SU-DHL-6 (cell line): ENCODE measurements around the gene TJP1.

ENCODE experiments used
- H2AFZ ChIP-seq: fragments of 200-600 bp; sonication (generic); 2 replicates; pipeline ENCODE4 v1.6.1; 2014; ENCODE audit warnings: low read depth, mild to moderate bottlenecking, moderate library complexity, mixed read lengths, antibody characterized with exemption, low read length; ENCODE audit not compliant: severe bottlenecking
- H3F3A ChIP-seq: fragments of 200-600 bp; shearing (Covaris generic); 2 replicates; pipeline ENCODE4 v1.6.0; 2016; ENCODE audit warnings: antibody characterized with exemption, mild to moderate bottlenecking; ENCODE audit not compliant: insufficient read depth
- H3K27ac ChIP-seq: fragments of 200-600 bp; sonication (generic); 2 replicates; pipeline ENCODE4 v1.5.1; 2016; ENCODE audit warnings: low read depth, mild to moderate bottlenecking, low read length, moderate library complexity, mixed read lengths
- H3K27me3 ChIP-seq: fragments of 200-600 bp; sonication (generic), shearing (Covaris generic); 2 replicates; pipeline ENCODE4 v1.6.0; 2014; ENCODE audit warnings: mild to moderate bottlenecking, low read length
- H3K36me3 ChIP-seq: fragments of 200-600 bp; sonication (generic); 2 replicates; pipeline ENCODE4 v1.6.1; 2014; ENCODE audit warnings: mild to moderate bottlenecking, low read length, mixed read lengths
- H3K4me2 ChIP-seq: fragments of 300-600, 200-600 bp; shearing (Covaris generic), sonication (generic); 2 replicates; pipeline ENCODE4 v1.6.0; 2014; ENCODE audit warnings: low read length, low read depth, mild to moderate bottlenecking; ENCODE audit not compliant: poor library complexity, severe bottlenecking
- H3K4me3 ChIP-seq: fragments of 200-600 bp; sonication (generic); 2 replicates; pipeline ENCODE4 v1.5.1; 2014; ENCODE audit warnings: antibody characterized with exemption, low read length, mild to moderate bottlenecking, mixed read lengths; ENCODE audit not compliant: insufficient read depth, poor library complexity, severe bottlenecking
- H3K79me2 ChIP-seq: fragments of 200-600 bp; sonication (generic); 2 replicates; pipeline ENCODE4 v1.6.1; 2014; ENCODE audit warnings: mild to moderate bottlenecking, low read length, moderate library complexity; ENCODE audit not compliant: insufficient read depth
- H3K9ac ChIP-seq: fragments of 200-600 bp; sonication (generic); 2 replicates; pipeline ENCODE4 v1.7.0; 2014; ENCODE audit warnings: mild to moderate bottlenecking, low read length
- H3K9me2 ChIP-seq: fragments of 200-600 bp; sonication (generic); replicated peaks from 2 replicates; pipeline ENCODE4 v1.6.1; 2014; ENCODE audit warnings: low read length; ENCODE audit not compliant: insufficient read depth
- H3K9me3 ChIP-seq: fragments of 200-600 bp; sonication (generic); 2 replicates; pipeline ENCODE4 v1.6.1; 2014; ENCODE audit warnings: low read length, mixed read lengths; ENCODE audit not compliant: insufficient read depth
- H4K20me1 ChIP-seq: fragments of 200-600 bp; sonication (generic); 2 replicates; pipeline ENCODE4 v1.6.1; 2014; ENCODE audit warnings: low read depth, mild to moderate bottlenecking, antibody characterized with exemption, low read length, moderate library complexity, mixed read lengths
- CTCF ChIP-seq: fragments of 200-600 bp; sonication (generic); IDR thresholded peaks from one replicate; pipeline ENCODE4 v1.5.1; 2017; ENCODE audit warnings: antibody characterized with exemption, mild to moderate bottlenecking, low read length, moderate library complexity; ENCODE audit not compliant: insufficient read depth, poor library complexity, severe bottlenecking
- EZH2phosphoT487 ChIP-seq: fragments of 200-600 bp; sonication (generic), shearing (Covaris generic); conservative IDR thresholded peaks from 2 replicates; pipeline ENCODE4 v1.6.1; 2018; ENCODE audit warnings: mild to moderate bottlenecking, antibody characterized with exemption, low read length, moderate library complexity, mixed read lengths

The TJP1 gene

GRCh38 chr15:29825227-29825626 lies 3.0 kb upstream of the TJP1 start:
- Histone ChIP-seq H3K79me2 (no peaks in the 10 kb centered on the region), H4K20me1 (no peaks in the 10 kb centered on the region; the same call in 1 of the 2 replicates), H2AFZ (no peak overlapping the region), H3K9ac (no peak overlapping the region), H3K4me3 (peak overlapping the region; percentile 37), H3K9me3 (no peaks in the 10 kb centered on the region), H3K27me3 (no peaks in the 10 kb centered on the region), H3F3A (0 out of 2 replicates have a peak, but pooled peaks cover 8% of the 10 kb centered on the region), H3K4me2 (peak overlapping the region; percentile 51), H3K27ac (no peak overlapping the region), H3K9me2 (no peaks in the 10 kb centered on the region), H3K36me3 (no peaks in the 10 kb centered on the region)
- TF ChIP-seq EZH2phosphoT487, result peak; percentile 99
- TF ChIP-seq CTCF, result no peak

GRCh38 chr15:29822684-29823459 lies 604 bp upstream of the TJP1 start:
- Histone ChIP-seq H3K4me3 (no peak overlapping the region), H2AFZ (no peak overlapping the region), H3K9me2 (no peaks in the 10 kb centered on the region), H3K9me3 (no peaks in the 10 kb centered on the region), H3K27me3 (no peaks in the 10 kb centered on the region), H3K79me2 (no peaks in the 10 kb centered on the region), H3K27ac (no peak overlapping the region), H3K4me2 (no peak overlapping the region), H3F3A (0 out of 2 replicates have a peak, but pooled peaks cover 8% of the 10 kb centered on the region), H3K9ac (no peak overlapping the region), H3K36me3 (no peaks in the 10 kb centered on the region), H4K20me1 (no peaks in the 10 kb centered on the region; the same call in 1 of the 2 replicates)
- no peak for TF ChIP-seq EZH2phosphoT487
- TF ChIP-seq CTCF, result no peak

- Histone ChIP-seq H3K36me3 (no peaks in the 10 kb centered on the region), H3K4me2 (no peak overlapping the region), H3K9me2 (no peaks in the 10 kb centered on the region), H3K4me3 (no peak overlapping the region), H3F3A (0 out of 2 replicates have a peak, but pooled peaks cover 8% of the 10 kb centered on the region), H3K27ac (no peak overlapping the region), H3K79me2 (no peaks in the 10 kb centered on the region), H3K9ac (no peak overlapping the region), H3K9me3 (no peaks in the 10 kb centered on the region), H3K27me3 (no peaks in the 10 kb centered on the region), H2AFZ (no peak overlapping the region), H4K20me1 (no peaks in the 10 kb centered on the region; the same call in 1 of the 2 replicates)
- TF ChIP-seq EZH2phosphoT487, result no peak
- no peak for TF ChIP-seq CTCF
These were observed 710 bp downstream of the TJP1 start for GRCh38 chr15:29821416-29822099.
